ENCODE data around the gene COTL1.

Gene COTL1

DNA sequence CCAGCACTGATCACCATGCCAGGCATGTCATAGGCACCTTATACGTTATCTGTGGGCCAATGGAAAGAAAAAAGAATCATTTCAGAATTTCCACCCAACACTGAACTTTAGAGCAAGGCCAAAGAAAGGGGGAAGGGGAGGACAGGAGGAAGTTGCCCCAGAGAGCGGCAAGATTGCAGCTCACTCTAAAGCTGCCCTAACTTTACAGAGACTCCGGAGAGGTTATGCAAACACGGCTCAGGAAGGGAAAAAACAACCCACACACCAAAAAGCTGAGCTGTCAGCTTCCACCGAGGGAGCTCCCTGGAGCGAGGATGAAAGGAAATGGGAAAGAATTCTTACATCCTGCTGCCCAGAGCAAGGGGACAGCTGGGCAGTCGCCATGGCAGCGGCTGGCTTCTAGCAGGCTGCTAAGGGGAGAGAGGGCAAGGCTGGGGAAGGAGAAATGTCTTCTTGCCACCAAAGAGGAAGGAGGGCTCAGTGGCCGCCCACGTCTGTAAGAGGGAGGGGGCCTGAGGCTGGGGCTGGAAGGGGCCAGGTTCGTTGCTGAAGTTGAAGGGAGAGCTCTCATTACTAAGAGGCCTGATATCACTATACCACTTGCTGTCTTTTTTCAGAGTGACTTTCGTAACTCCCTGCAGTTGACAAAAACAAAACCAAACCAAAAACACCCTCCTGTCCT lies 18.2 kb downstream of the COTL1 start:
- in situ Hi-C loops (cut with MboI; ENCODE audit: low sequenced_read_pairs), result no loop called here

DNA sequence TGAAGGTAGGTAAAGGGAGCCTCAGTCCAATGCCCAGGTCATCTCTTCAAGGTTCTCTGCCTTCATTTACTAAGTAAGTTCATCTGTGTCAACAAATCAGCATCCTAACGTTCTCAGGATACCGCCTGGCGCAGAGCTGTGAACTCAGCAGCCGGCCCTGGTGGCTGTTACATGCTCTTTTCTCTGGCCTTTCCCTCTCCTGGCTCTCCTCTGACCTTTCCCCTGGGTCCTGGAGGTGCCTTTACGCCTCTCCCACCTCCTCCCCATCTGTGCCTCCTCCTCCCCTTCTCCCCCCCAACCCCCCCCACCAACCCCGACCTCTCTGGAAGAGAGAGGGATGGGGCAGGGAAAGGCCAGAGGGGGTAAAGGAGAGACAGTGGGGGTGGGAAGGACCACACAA lies 19.5 kb downstream of the COTL1 start:
- in situ Hi-C loops (cut with MboI; ENCODE audit: low sequenced_read_pairs), result no loop called here

DNA sequence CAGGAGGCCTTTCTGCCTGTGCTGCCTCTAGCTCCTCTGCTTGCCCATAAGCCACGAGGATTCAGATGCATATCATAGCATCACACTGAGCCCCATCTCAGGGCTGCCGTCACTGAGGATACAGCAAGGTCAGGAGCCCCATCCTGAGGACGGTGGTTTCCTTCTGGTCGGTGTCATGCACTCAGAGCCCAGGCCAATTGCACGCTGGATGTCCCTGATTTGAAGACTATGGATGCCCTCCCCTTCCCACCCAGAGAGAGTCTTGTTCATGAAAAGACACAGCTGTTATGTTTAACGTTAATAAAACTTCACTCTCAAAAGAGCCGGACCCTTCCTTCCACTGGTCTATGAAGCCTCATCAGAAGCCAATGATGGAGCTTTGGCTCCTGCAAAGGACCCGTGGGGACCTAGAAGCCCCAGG lies 19.9 kb downstream of the COTL1 start:
- in situ Hi-C loops (cut with MboI; ENCODE audit: low sequenced_read_pairs), result no loop called here

DNA sequence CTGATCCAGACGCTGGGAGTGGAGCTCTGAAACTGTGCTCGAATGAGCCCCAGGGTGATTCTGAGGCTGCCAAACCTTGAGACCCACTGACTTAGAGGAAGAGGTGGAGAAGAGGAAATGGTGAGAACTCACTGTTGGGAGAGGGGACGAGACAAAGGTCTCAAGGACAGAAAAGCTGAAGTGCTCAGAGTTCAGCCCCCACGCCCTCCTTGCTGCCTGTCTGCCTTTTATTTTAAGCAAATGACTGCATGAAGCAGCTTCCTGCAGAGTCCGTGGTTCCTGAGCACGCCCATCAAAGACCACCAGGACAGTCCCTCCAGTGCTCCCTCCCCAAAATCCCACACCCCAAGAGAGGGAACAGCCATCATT lies 20.4 kb downstream of the COTL1 start:
- in situ Hi-C loops (cut with MboI; ENCODE audit: low sequenced_read_pairs), result no loop called here

DNA sequence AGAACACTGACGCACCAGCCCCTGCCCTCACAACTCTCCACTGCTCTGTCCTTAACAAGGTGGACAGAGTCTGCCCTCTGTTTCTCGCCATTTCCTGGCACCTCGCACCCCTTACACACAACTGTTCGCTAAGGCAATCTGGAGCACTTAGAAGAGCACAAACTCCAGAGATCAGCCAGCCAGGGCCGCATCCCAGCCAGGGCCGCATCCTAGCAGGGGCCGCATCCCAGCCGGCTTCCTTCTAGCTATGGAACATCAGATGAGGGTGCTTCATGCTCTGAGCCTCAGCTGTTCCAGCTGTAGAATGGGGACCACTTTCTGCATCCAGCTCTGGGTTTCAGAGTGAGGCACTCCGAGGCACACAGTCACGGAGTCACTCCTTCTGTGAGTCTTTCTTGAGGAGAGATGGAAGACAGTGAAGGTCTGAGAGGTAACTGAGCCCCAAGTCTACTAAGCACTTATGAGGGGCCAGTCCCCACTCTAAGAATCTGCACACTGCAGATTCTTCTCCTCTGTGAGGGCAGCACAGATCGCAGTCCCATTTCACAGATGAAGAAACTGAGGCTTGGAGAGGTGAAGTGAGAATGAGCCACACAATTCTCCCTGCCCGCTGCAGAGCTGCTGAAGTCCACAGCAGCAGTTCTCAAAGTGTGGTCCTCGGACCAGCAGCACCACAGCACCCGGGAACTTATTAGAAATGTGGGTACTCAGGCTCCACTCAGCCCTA lies 20.9 kb downstream of the COTL1 start:
- in situ Hi-C loops (cut with MboI; ENCODE audit: low sequenced_read_pairs), result no loop called here

DNA sequence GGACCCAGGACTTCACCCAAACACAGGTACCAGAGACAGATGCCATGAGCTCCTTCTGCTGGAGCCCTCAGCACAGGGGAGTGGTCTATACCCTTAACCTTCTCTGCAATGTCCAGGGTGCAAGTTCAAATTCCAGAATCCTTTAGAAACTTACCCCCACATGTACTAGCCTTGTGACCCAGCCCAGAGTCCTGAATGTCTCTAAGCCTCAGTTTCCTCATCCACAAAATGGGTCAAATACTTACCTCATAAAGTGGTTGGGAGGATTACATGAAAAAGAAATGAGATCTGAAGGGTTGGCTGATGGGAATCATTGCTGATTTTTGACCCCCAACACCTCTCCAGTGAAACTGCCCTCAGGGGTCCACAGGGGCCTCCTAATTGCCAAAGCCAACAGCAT lies 21.7 kb downstream of the COTL1 start:
- in situ Hi-C loops (cut with MboI; ENCODE audit: low sequenced_read_pairs), result no loop called here

DNA sequence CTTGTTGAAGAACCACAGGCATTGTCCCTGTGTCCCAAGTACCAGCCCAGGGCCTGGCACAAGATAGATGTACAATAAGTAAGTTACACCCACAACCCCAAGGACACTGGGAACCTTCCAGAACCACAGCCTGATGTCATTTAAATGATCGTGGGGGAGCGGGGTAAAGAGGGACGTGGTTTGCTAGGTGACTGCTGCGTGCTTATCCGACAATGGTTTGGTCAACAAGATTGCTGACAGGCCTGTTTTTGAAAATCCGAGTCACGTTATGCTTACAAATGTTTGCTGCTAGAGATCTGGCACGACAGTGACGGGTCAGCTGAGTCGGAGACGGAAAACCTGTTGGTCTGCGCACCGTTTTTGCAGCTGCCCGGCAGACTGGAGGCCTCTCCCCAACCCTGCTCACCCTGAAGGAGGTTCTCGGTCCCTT lies 22.8 kb downstream of the COTL1 start:
- in situ Hi-C loops (cut with MboI; ENCODE audit: low sequenced_read_pairs), result no loop called here

DNA sequence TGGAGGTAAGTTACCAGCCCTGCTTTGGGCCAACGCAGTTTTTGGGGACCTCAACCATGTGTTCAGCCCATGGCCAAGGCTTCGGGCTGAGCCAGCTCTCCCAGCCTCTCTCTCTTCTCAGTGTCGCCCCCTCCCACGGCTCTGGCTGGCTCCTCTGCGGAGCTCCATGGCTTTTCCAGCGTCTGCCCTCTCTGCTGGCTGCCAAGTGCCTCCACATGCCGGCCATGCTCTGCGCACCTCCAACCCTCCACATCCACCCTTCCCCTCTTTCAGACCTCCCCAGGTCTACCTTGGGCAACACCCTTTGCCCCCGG lies 23.2 kb downstream of the COTL1 start:
- in situ Hi-C loops (cut with MboI; ENCODE audit: low sequenced_read_pairs), result no loop called here

DNA sequence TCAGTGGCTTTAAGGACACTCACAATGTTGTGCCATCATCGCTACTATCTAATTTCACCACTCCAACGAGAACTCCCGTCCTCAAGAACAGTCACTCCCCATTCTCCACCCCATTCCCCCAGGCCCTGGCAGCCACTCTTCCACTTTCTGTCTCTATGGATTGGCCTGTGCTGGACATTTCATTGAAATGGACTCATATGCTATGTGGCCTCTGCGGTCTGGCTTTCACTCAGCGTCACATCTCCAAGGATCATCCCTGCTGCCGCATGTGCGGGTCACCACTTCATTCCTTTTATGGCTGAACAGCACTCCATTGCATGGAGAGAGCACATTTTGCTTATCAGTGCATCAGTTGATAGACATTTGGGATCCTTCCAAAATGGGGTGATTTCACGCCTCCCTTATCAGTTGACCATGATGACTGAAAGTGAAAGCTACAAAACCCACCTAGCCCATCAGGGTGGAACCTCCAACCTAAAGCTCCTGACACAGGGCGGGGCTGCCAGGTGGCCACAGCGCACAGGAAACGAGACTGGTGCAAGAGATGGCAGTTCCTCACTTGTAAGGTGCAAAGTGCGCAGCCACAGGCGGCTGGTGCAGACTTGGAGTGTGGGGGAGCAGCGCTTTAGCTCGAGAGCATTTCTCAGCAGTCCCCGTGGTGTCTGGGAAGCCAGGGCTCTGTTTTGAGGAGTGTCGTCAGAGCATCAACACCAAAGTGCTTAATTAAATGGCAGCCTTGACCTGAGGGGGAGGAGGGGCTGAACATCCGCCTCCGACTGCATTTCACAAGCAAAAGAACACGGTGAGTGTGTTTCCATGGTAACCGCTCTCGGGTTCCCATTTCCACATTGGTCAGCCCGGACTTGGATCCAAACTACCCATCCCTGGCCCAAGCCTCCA lies 23.8 kb downstream of the COTL1 start:
- in situ Hi-C loops (cut with MboI; ENCODE audit: low sequenced_read_pairs), result no loop called here

DNA sequence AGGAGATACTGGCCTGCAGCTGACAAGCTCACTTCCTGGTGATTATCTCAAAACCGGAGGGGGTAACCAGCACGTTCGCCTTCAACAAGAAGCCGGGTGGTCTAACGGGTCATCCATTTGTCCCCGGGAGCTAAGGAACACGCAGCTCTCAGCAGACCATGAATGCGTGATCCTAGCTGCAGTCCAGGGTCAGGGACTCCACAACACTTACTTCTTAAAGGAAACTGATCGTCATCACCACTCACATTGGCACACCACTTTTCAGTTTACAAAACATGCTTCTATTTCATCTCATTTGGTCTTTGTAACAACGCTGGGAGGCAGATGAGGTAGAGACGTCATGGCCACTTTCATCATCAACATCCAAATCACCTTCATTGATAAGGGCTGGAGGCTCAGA lies 25.2 kb downstream of the COTL1 start:
- in situ Hi-C loops (cut with MboI; ENCODE audit: low sequenced_read_pairs), result no loop called here

DNA sequence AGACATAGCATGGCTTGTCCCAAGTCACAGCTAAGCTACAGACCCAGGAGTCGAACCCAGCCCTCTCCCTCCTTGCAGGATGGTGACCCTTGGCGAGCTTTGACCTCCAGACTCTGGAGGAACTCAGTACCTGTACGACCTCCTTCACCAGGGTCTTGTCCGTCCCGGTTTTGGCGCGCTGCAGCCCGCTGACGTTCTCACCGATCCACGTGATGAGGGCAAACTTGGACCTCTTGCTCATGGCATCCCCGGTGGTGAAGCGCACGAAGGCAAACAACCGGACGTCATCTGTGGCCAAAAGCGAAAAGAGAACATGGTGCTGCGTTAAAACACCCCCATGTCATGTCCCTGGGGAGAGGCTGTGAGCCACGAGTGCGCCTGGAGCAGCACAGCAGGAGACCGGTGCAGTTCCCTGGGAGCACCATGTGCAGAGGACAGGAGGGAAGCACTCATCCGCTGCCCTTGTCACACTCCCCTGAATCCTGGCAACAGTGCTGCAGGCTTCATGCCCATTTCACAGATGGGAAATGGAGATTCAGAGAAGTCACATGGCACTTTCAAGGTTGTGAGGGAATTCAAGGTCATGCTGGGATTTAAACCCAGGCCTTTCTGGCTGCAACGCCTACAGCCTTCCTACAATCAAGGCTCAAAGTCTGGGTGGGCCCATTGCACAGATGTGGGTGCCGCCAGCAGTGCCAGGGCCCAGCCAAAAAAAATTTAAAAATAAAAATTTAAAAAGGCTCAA lies 27.7 kb downstream of the COTL1 start:
- in situ Hi-C loops (cut with MboI; ENCODE audit: low sequenced_read_pairs), result no loop called here

DNA sequence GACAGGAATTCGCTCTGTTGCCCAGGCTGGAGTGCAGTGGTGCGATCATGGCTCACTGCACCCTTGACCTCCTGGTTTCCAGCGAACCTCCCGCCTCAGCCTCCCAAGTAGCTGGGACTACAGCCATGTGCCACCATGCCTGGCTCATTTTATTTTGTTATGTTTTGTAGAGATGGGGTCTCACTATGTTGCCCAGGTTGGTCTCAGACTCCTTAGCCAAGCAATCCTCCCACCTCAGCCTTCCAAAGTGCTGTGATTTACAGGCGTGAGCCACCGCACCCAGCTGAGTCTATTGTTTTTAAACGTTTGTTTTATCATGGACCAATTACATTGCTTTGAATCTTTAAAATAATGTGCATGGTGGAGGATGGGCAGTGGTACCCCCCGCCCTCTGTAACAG lies 28.9 kb downstream of the COTL1 start:
- in situ Hi-C loops (cut with MboI; ENCODE audit: low sequenced_read_pairs), result no loop called here

DNA sequence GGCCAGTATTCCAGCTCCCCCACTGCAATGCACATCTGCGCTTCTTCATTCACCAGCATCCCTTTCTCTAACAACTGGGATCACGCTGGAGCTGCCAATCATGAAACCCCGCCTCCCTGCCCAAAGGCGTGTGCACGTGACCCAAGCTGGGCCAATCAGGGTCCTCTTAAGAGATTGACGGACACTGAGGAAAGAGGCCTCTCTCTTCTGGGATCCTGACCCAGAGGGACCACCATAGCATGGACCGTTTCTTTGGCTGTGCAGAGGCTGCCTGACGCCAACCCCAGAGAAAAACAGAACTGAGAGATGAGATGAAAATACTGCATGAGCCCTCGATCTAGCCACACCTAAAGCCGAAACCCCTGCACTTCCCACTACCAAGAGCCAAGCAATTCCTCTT lies 32.0 kb downstream of the COTL1 start:
- in situ Hi-C loops (cut with MboI; ENCODE audit: low sequenced_read_pairs), result no loop called here

DNA sequence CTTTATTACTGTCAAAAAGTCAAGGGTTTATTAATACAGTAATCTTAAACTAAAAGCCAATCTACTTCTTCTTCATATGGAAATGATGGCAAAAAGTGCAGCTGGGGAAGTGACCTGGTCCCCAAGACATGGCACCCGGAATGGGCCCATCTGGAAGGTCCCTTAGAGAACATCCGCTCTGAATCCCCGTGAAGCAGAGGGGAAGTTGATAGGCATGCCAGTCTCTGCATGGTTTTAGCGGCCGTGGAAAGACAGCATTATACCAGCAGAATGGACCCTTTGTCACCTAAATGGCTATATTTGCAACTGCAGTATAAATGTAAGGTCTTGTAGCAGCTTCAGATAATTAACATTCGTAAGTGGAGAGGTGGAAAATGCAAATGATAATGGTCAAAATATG lies 32.4 kb downstream of the COTL1 start:
- in situ Hi-C loops (cut with MboI; ENCODE audit: low sequenced_read_pairs), result no loop called here

DNA sequence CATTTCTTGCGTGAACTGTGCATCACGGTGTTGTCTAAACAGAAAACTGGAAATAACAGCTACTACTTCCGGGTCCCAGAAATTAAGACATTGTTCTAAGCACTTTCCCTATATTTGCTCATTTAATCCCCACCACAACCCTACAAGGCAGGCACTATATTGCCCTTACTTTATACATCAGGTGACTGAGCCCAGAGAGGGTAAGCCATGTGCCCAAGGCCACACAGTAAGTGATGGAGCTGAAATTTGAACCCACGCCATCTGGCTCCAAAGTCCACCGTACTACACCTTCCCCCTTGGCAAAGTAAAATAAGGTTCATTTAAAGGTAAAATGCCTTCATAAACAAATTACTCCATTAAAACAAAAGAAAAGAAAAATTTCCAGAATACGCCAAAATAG lies 33.2 kb downstream of the COTL1 start:
- in situ Hi-C loops (cut with MboI; ENCODE audit: low sequenced_read_pairs), result no loop called here

DNA sequence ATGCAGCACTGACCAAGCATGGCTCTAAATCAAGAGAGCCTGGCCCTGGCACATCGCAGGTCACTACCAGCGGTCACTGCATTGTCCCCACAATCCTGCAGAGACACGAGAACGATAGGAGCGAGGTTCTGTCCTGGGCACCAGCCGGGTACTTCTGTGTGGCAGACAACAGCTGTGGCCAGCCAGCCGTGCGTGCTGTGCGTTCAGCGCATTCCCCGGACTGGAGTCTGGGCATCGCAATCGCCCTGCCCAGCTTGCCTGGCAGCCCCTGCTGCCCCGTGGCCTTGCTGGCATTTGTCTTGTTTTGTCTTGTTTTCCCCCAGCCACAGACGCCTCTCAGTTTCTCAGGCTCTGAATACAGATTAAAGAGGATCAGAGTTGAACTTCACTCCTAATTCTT lies 33.9 kb downstream of the COTL1 start:
- in situ Hi-C loops (cut with MboI; ENCODE audit: low sequenced_read_pairs), result no loop called here

DNA sequence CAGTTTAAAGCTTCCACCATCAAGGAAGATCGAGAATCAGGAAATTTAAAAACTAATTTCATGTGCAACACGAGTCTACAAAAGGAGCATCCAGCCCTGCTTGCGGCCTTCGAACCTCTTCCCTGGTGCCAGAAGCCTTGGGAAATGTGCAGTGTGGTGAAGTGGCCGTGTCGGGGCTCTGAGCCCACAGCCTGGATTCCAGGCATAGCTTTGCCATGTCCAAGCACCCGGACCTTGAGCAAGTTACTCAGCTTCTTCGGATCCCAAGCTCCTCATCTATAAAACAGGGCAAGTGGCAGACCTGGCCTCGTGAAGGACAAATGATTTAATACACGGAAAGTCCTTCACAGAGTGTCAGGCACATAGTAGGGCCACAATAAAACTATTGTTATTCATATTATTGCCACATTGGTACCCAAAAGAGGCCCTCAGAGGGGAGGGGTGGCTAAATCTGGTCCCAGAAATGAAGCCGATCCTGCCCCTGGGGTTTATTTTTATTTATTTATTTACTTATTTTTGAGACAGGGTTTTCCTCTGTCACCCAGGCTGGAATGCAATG lies 34.8 kb downstream of the COTL1 start:
- in situ Hi-C loops (cut with MboI; ENCODE audit: low sequenced_read_pairs), result no loop called here

DNA sequence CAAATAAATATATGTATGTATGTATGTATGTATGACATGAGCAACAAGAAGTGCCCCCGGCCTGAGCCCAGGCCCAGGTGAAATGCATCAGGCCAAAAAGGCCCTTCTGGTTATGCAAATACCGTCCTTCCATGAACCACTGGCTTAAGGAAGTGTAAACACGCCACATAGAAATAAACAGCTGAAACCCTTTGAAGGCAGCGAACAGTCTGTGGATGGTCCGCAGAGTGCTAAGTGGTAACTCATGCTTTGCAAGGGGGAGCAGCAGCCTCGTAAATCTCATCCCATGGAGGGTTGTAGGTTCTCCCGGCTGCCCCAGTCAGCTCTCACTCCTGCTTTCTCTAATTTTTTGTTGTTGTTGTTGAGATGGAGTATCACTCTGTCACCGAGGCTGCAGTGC lies 36.7 kb downstream of the COTL1 start:
- in situ Hi-C loops (cut with MboI; ENCODE audit: low sequenced_read_pairs), result no loop called here

DNA sequence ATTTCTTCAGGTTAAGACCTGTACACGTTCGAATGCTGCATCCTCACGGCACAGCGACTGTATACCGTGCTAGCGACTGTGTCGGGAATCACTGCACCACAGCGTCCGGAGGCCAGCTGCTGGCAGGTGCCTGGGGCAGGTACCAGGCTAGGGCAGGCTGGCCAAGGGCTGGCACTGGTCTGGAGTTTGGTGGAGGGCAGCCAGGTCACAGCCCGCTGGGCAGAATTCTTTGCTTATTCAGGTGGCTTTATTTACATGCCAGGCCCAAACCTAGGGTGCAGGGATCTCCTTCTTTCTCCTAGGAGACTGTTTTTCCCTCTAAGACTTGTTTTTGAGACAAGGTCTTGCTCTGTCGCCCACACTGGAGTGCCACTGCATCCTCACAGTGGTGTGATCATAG lies 37.9 kb downstream of the COTL1 start:
- in situ Hi-C loops (cut with MboI; ENCODE audit: low sequenced_read_pairs), result no loop called here

DNA sequence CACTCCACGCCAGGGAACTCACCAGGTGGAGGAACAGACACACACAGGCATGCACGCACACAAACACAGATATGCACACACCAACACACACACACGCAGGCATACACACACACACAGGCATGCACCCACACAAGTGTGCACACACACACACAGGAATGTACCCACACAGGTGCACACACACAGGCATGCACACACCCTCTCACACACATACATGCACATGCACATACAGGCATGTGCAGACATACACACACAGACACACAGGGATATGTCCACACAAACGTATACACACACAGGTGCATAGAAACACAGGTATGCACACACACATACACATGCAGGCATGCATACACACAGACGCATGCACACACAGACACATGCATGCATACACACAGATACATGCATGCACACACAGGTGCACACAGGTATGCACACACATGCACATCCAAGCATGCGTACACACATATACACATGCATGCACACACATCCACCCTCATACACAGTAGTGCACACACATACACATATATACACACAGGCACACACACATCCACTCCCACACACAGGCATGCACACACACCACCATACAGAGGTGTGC lies 39.2 kb downstream of the COTL1 start:
- in situ Hi-C loops (cut with MboI; ENCODE audit: low sequenced_read_pairs), result no loop called here
